HepG2 (cell line): ENCODE results near the gene PCNT. TPM values are rescaled to one million over a fixed set of nuclear protein-coding genes. Genes with fewer than 3 reads are reported as not detected.

Experiments
- CCAR2 ChIP-seq: fragments of 200-400 bp; formaldehyde crosslinking; optimal IDR thresholded peaks from 2 replicates; pipeline ENCODE3; 2018; ENCODE audit warnings: low read depth, mild to moderate bottlenecking, low read length, moderate library complexity
- CEBPG ChIP-seq: IDR thresholded peaks from 2 replicates; pipeline ENCODE4 v1.6.1; 2016
- DMAP1 ChIP-seq: IDR thresholded peaks from 2 replicates; pipeline ENCODE4 v1.6.1; 2016
- HNRNPLL ChIP-seq: fragments of 200-400 bp; formaldehyde crosslinking; IDR thresholded peaks from 2 replicates; pipeline ENCODE4 v1.6.1; 2017; ENCODE audit warnings: mild to moderate bottlenecking, low read depth, low read length; ENCODE audit not compliant: poor library complexity, severe bottlenecking
- KLF12 ChIP-seq: sonication (generic); formaldehyde crosslinking; IDR thresholded peaks from 2 replicates; pipeline ENCODE4 v1.4.0; 2020; ENCODE audit warnings: missing genetic modification reagents, borderline replicate concordance
- MAFK ChIP-seq, 2 experiments: IDR thresholded peaks in 1 of 2; conservative IDR thresholded peaks in 1 of 2; 2 replicates each; pipeline ENCODE4 v1.6.1; 2011; ENCODE audit warnings: improper control_type of control experiment in 2 of 2, low read length in 2 of 2
- POGK ChIP-seq: sonication (generic); formaldehyde crosslinking; conservative IDR thresholded peaks from 2 replicates; pipeline ENCODE4 v1.8.0; 2022; ENCODE audit warnings: mild to moderate bottlenecking, moderate library complexity, missing genetic modification reagents
- RFX5 ChIP-seq: IDR thresholded peaks from 2 replicates; pipeline ENCODE4 v1.6.1; 2011; ENCODE audit warnings: low read depth, low read length, improper control_type of control experiment
- SCMH1 ChIP-seq: sonication (generic); formaldehyde crosslinking; IDR thresholded peaks from 2 replicates; pipeline ENCODE4 v1.9.0; 2021; ENCODE audit warnings: missing genetic modification reagents, mild to moderate bottlenecking, borderline replicate concordance
- SMAD3 ChIP-seq: sonication (generic); formaldehyde crosslinking; IDR thresholded peaks from 2 replicates; pipeline ENCODE4 v1.4.0; 2020; ENCODE audit warnings: missing genetic modification reagents
- TOPORS ChIP-seq: sonication (generic); formaldehyde crosslinking; IDR thresholded peaks from 2 replicates; pipeline ENCODE4 v1.8.0; 2023; ENCODE audit warnings: mild to moderate bottlenecking, missing genetic modification reagents
- ZFAT ChIP-seq: sonication (generic); formaldehyde crosslinking; conservative IDR thresholded peaks from 2 replicates; pipeline ENCODE4 v1.8.1; 2023; ENCODE audit warnings: missing genetic modification reagents, inconsistent platforms
- ZNF136 ChIP-seq: sonication (generic); formaldehyde crosslinking; IDR thresholded peaks from 2 replicates; pipeline ENCODE4 v1.8.1; 2022; ENCODE audit warnings: low read depth, mild to moderate bottlenecking, moderate library complexity, missing genetic modification reagents
- ZNF143 ChIP-seq: sonication (generic); formaldehyde crosslinking; IDR thresholded peaks from 2 replicates; pipeline ENCODE4 v1.4.0; 2020; ENCODE audit warnings: missing genetic modification reagents
- ZNF225 ChIP-seq: sonication (generic); formaldehyde crosslinking; IDR thresholded peaks from 2 replicates; pipeline ENCODE4 v1.4.0; 2020; ENCODE audit warnings: mild to moderate bottlenecking, missing genetic modification reagents
- ZNF264 ChIP-seq: sonication (generic); formaldehyde crosslinking; IDR thresholded peaks from 2 replicates; pipeline ENCODE4 v1.4.0; 2020; ENCODE audit warnings: missing genetic modification reagents
- ZNF407 ChIP-seq: sonication (generic); formaldehyde crosslinking; IDR thresholded peaks from one replicate; pipeline ENCODE4 v1.5.1; 2020; ENCODE audit warnings: mild to moderate bottlenecking, missing genetic modification reagents; ENCODE audit errors: not compliant biosample characterization
- ZSCAN9 ChIP-seq: IDR thresholded peaks from 2 replicates; pipeline ENCODE4 v1.6.1; 2016; ENCODE audit warnings: borderline replicate concordance
- polyA plus RNA-seq, 8 experiments: library from polyadenylated mRNA; depleted of rRNA in 3 of 8; stranded (reverse) in 7 of 8; unstranded in 1 of 8; fragments of >200 nt; fragmentation: Illumina TruSeq in 4 of 8; extraction: Trizol in 4 of 8; gene quantifications; 2 replicates each; pipeline versions ENCODE4 v1.2.1 to v1.2.3, GENCODE V29; 2011 to 2016; ENCODE audit warnings: low read depth in 4 of 8, missing spikeins in 1 of 8, mixed read lengths in 1 of 8; ENCODE audit not compliant: insufficient read depth in 1 of 8
- total RNA-seq, 5 experiments: library from RNA; depleted of rRNA; stranded (reverse); fragments of >200 nt; fragmentation: Illumina TruSeq; extraction: Trizol; gene quantifications; 2 replicates each; pipeline ENCODE4 v1.2.3, GENCODE V29; 2016; ENCODE audit warnings: low read depth in 1 of 5
- TF ChIP-seq, protein P1 (sequence below): sonication (generic); formaldehyde crosslinking; conservative IDR thresholded peaks from 2 replicates; pipeline ENCODE4 v1.8.0; 2022; ENCODE audit warnings: low read depth, missing genetic modification reagents

The PCNT gene
- total and polyA plus RNA-seq, 2 of the 13 experiments (the other 11 are each of a cell fraction or from before 2014, with no cell fraction given), result 5.6 to 12.4 TPM

DNA sequence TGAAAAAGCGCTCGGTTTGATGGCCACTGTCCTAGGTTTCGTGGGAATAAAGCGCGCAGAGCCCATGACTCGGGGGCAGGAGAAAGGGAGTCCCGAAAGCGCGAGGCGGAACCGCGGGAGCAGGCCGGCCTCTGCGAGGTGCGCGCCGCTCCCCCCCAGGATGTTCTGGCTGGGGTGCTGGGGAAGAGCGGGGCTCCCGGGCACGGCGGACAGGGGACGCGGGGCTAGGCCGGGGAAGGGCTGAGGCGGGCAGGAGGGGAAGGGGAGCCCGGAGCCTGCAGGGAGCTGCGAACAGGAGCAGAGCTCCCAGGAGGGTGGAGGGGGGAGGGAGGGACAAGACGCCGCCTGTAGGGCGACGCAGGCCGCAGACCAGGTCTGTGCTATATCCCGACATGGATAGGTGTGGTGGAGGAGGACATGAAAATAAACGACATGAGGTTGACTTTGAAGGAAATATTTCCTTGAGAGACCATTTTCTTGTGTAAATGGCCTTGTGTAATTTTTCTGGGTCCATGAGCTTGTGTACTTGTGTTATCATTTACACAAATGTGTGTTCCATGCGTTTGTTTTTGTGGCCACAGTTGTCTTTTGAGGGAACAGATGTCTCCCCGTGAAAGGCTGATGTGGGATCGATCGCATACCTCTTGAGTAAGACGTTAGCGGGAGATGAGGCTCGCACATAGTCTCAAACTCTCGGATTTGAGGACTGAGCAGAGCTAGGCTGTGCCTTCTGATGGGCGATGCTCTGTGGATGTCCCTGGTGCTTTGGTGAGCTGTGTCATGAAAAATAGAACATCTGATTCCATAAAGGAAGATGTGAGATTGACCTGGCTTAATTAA, 1.3 kb downstream of the PCNT start (continued):
- TF ChIP-seq ZNF407 (CRISPR knock-in tag) (no peak), RFX5 (no peak), POGK (0 out of 2 replicates have a peak, but pooled peaks have one; percentile 45), TOPORS (CRISPR knock-in tag) (no peak), SMAD3 (CRISPR knock-in tag) (no peak), CEBPG (CRISPR knock-in tag) (no peak), DMAP1 (no peak), ZNF143 (CRISPR knock-in tag) (no peak; the same call in 1 of the 2 replicates), HNRNPLL (no peak), CCAR2 (no peak), SCMH1 (CRISPR knock-in tag) (no peak), ZNF264 (CRISPR knock-in tag) (no peak), ZFAT (no peak), ZNF225 (CRISPR knock-in tag) (no peak), ZSCAN9 (CRISPR knock-in tag) (no peak), ZNF136 (CRISPR knock-in tag) (no peak), KLF12 (0 out of 2 replicates have a peak, but pooled peaks have one; percentile 12), MAFK (conservative IDR thresholded peaks at IDR 0.05 in 1 of 2, IDR thresholded peaks at IDR 0.05 in 1 of 2; ENCODE audit: low read length in 2 of 2) (no peak)
- TF ChIP-seq, protein P1, sequence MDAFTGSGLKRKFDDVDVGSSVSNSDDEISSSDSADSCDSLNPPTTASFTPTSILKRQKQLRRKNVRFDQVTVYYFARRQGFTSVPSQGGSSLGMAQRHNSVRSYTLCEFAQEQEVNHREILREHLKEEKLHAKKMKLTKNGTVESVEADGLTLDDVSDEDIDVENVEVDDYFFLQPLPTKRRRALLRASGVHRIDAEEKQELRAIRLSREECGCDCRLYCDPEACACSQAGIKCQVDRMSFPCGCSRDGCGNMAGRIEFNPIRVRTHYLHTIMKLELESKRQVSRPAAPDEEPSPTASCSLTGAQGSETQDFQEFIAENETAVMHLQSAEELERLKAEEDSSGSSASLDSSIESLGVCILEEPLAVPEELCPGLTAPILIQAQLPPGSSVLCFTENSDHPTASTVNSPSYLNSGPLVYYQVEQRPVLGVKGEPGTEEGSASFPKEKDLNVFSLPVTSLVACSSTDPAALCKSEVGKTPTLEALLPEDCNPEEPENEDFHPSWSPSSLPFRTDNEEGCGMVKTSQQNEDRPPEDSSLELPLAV, result no peak
